ENCODE measurements around the gene PAAF1. TPM values are rescaled to one million over a fixed set of nuclear protein-coding genes. Genes with fewer than 3 reads are reported as not detected.

The PAAF1 gene
- total and polyA plus RNA-seq, 10 of the 15 experiments (the other 5 are each of a cell fraction or from before 2014, with no cell fraction given) = 13.7 to 70.6 (median 29.1) TPM

DNA sequence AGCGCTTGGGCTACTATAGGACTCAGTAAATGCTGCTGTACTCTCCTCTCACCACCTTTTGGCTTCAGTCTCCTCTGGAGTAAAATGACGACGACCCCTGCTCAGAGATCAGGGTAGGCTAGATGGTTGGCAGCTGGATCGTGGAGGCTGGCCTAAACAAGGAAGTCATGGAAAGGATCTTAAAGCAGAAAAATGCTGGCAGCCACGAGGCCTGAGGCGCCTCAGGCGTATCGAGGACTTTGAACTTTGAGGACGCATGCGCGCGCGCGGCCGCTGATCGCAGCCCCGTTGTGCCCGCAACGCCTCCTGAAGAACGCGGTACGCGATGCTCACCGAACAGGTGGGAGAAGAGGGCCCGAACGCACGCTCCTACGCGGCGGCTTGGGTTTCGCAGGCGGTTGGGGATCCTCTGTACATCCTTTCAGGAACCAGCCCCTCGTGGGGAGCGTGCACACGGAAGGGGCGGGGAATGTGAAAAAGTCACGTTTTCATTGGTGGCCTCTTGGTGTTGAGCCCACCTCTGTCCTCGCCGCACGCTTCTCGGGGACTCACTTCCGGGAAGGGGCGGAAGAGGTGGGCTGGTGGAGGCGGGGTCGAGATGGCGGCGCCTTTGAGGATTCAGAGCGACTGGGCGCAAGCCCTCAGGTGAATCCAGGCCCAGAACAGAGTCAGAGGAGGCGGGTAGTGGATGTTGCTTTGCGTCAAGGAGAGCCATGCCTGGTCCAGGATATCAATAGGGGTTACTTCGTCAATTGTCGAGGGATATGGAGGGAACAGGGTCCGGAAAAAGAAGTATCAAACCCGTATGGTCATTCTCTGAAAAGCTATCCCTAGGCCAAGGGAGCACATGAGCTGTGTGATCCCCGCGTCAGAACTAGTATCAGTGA is at the start of gene PAAF1, which contains the start of gene COA4 (continued):
- TF ChIP-seq, protein P1, sequence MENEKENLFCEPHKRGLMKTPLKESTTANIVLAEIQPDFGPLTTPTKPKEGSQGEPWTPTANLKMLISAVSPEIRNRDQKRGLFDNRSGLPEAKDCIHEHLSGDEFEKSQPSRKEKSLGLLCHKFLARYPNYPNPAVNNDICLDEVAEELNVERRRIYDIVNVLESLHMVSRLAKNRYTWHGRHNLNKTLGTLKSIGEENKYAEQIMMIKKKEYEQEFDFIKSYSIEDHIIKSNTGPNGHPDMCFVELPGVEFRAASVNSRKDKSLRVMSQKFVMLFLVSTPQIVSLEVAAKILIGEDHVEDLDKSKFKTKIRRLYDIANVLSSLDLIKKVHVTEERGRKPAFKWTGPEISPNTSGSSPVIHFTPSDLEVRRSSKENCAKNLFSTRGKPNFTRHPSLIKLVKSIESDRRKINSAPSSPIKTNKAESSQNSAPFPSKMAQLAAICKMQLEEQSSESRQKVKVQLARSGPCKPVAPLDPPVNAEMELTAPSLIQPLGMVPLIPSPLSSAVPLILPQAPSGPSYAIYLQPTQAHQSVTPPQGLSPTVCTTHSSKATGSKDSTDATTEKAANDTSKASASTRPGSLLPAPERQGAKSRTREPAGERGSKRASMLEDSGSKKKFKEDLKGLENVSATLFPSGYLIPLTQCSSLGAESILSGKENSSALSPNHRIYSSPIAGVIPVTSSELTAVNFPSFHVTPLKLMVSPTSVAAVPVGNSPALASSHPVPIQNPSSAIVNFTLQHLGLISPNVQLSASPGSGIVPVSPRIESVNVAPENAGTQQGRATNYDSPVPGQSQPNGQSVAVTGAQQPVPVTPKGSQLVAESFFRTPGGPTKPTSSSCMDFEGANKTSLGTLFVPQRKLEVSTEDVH (IDR thresholded peaks at IDR 0.05; ENCODE audit: low read depth, partially characterized antibody) = peak; percentile 62
- TF ChIP-seq BMI1 (IDR thresholded peaks at IDR 0.05; ENCODE audit: borderline replicate concordance) = no peak
- TF ChIP-seq TBL1XR1 (IDR thresholded peaks at IDR 0.05; ENCODE audit: low read depth, low read length) = peak; percentile 42; the same call in 1 of the 2 replicates
- peak in 1 of 2 experiments; percentile 76; a peak in 2 of 3 replicates for TF ChIP-seq EGR1 (IDR thresholded peaks at IDR 0.05; ENCODE audit: borderline replicate concordance in 1 of 2, low read depth in 2 of 2, low read length in 2 of 2)
- no peak; the same call in 1 of the 2 replicates for TF ChIP-seq DPF2 (IDR thresholded peaks at IDR 0.05)
- peak; percentile 98 for TF ChIP-seq HDGF (IDR thresholded peaks at IDR 0.05)
- TF ChIP-seq, protein P2, sequence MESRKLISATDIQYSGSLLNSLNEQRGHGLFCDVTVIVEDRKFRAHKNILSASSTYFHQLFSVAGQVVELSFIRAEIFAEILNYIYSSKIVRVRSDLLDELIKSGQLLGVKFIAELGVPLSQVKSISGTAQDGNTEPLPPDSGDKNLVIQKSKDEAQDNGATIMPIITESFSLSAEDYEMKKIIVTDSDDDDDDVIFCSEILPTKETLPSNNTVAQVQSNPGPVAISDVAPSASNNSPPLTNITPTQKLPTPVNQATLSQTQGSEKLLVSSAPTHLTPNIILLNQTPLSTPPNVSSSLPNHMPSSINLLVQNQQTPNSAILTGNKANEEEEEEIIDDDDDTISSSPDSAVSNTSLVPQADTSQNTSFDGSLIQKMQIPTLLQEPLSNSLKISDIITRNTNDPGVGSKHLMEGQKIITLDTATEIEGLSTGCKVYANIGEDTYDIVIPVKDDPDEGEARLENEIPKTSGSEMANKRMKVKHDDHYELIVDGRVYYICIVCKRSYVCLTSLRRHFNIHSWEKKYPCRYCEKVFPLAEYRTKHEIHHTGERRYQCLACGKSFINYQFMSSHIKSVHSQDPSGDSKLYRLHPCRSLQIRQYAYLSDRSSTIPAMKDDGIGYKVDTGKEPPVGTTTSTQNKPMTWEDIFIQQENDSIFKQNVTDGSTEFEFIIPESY (IDR thresholded peaks at IDR 0.05) = no peak
- 0 out of 2 replicates have a peak, but pooled peaks have one; percentile 11 for TF ChIP-seq ZNF384 (IDR thresholded peaks at IDR 0.05; ENCODE audit: borderline replicate concordance, low read depth, low read length)
- peak; percentile 79 for TF ChIP-seq GATAD2B (conservative IDR thresholded peaks at IDR 0.05; ENCODE audit: low read depth)
- no peak for TF ChIP-seq ZNF622 (IDR thresholded peaks at IDR 0.05)
- no peak for TF ChIP-seq MTA2 (IDR thresholded peaks at IDR 0.05; ENCODE audit: low read depth)
- TF ChIP-seq NFYB (IDR thresholded peaks at IDR 0.05; ENCODE audit: insufficient read depth, low read depth, low read length) = peak; percentile 83; the same call in 1 of the 2 replicates
- TF ChIP-seq, protein P3, sequence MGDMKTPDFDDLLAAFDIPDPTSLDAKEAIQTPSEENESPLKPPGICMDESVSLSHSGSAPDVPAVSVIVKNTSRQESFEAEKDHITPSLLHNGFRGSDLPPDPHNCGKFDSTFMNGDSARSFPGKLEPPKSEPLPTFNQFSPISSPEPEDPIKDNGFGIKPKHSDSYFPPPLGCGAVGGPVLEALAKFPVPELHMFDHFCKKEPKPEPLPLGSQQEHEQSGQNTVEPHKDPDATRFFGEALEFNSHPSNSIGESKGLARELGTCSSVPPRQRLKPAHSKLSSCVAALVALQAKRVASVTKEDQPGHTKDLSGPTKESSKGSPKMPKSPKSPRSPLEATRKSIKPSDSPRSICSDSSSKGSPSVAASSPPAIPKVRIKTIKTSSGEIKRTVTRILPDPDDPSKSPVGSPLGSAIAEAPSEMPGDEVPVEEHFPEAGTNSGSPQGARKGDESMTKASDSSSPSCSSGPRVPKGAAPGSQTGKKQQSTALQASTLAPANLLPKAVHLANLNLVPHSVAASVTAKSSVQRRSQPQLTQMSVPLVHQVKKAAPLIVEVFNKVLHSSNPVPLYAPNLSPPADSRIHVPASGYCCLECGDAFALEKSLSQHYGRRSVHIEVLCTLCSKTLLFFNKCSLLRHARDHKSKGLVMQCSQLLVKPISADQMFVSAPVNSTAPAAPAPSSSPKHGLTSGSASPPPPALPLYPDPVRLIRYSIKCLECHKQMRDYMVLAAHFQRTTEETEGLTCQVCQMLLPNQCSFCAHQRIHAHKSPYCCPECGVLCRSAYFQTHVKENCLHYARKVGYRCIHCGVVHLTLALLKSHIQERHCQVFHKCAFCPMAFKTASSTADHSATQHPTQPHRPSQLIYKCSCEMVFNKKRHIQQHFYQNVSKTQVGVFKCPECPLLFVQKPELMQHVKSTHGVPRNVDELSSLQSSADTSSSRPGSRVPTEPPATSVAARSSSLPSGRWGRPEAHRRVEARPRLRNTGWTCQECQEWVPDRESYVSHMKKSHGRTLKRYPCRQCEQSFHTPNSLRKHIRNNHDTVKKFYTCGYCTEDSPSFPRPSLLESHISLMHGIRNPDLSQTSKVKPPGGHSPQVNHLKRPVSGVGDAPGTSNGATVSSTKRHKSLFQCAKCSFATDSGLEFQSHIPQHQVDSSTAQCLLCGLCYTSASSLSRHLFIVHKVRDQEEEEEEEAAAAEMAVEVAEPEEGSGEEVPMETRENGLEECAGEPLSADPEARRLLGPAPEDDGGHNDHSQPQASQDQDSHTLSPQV (IDR thresholded peaks at IDR 0.05) = no peak
- TF ChIP-seq FOXM1 (IDR thresholded peaks at IDR 0.05; ENCODE audit: low read depth, low read length) = no peak
- TF ChIP-seq, protein P4, sequence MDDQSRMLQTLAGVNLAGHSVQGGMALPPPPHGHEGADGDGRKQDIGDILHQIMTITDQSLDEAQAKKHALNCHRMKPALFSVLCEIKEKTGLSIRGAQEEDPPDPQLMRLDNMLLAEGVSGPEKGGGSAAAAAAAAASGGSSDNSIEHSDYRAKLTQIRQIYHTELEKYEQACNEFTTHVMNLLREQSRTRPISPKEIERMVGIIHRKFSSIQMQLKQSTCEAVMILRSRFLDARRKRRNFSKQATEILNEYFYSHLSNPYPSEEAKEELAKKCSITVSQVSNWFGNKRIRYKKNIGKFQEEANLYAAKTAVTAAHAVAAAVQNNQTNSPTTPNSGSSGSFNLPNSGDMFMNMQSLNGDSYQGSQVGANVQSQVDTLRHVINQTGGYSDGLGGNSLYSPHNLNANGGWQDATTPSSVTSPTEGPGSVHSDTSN (IDR thresholded peaks at IDR 0.05; ENCODE audit: insufficient replicate concordance, low read depth, low read length) = no peak
- TF ChIP-seq MXI1 (IDR thresholded peaks at IDR 0.05; ENCODE audit: low read depth, low read length) = peak; percentile 95
- peak in 1 of 2 experiments; percentile 87; a peak in 2 of 4 replicates for TF ChIP-seq ETV6 (conservative IDR thresholded peaks at IDR 0.05 in 1 of 2, IDR thresholded peaks at IDR 0.05 in 1 of 2; ENCODE audit: borderline replicate concordance in 1 of 2, low read depth in 1 of 2)
